Upper lobe of left lung (tissue), 6 donors: ENCODE data around the gene ACD. TPM values are rescaled to one million over a fixed set of nuclear protein-coding genes. Genes with fewer than 3 reads are reported as not detected.
A peak's percentile ranks its signal among the peaks of the same experiment; 100 is the strongest.

Source experiments
- ATAC-seq, 2 donors: fragments of 200-7000 bp; cut with Tn5 transposase; one replicate each; pipeline ENCODE4 v1.9.1; 2022; ENCODE audit warnings: mild to moderate bottlenecking in 2 of 2, moderate library complexity in 2 of 2; ENCODE audit not compliant: low FRiP score in 2 of 2
- DNase-seq, 2 donors: peaks; one replicate each; pipeline ENCODE4 v3.0.0-alpha.2; 2019 to 2020
- H3K27ac ChIP-seq, 4 donors: fragments of 200-600 bp; sonication (generic); one replicate each; pipeline ENCODE4 v1.5.1; 2016 to 2019
- H3K27me3 ChIP-seq, 4 donors: fragments of 200-600 bp; sonication (generic); one replicate each; pipeline ENCODE4 v1.5.1; 2017 to 2019
- H3K36me3 ChIP-seq, 4 donors: fragments of 200-600 bp; sonication (generic); one replicate each; pipeline ENCODE4 v1.5.1; 2016 to 2019
- H3K4me1 ChIP-seq, 4 donors: fragments of 200-600 bp; sonication (generic); one replicate each; pipeline ENCODE4 v1.5.1; 2018 to 2019
- H3K4me3 ChIP-seq, 4 donors: fragments of 200-600 bp; sonication (generic); one replicate each; pipeline ENCODE4 v1.5.1; 2017 to 2019; ENCODE audit warnings: mild to moderate bottlenecking in 2 of 4, moderate library complexity in 1 of 4
- H3K9me3 ChIP-seq, 4 donors: fragments of 200-600 bp; sonication (generic); one replicate each; pipeline ENCODE4 v1.5.1; 2018 to 2019
- CTCF ChIP-seq, 6 experiments: fragments of 450-650 bp in 4 of 6; fragments of 200-600 bp in 2 of 6; sonication (generic) in 2 of 6; IDR thresholded peaks; one replicate each; pipeline ENCODE4 v1.5.1; 2016 to 2019; ENCODE audit warnings: antibody characterized with exemption in 6 of 6
- EP300 ChIP-seq, 4 donors: sonication (generic); formaldehyde crosslinking; IDR thresholded peaks; one replicate each; pipeline ENCODE4 v1.5.1; 2017; ENCODE audit warnings: antibody characterized with exemption in 4 of 4, control low read depth in 2 of 4
- POLR2A ChIP-seq, 4 donors: fragments of 450-650 bp; IDR thresholded peaks; one replicate each; pipeline ENCODE4 v1.5.1; 2016 to 2017; ENCODE audit warnings: antibody characterized with exemption in 4 of 4, mild to moderate bottlenecking in 2 of 4
- POLR2AphosphoS5 ChIP-seq, 2 donors: sonication (generic); formaldehyde crosslinking; IDR thresholded peaks; one replicate each; pipeline ENCODE4 v1.5.1; 2017; ENCODE audit warnings: antibody characterized with exemption in 2 of 2
- WGBS, 2 donors: methylation state at CpG; one replicate each; pipeline ENCODE4 v1.1.5; 2017 to 2018; 5-methylcytosine and 5-hydroxymethylcytosine counted together
- total RNA-seq, 6 donors: library from RNA; depleted of rRNA in 4 of 6; stranded (reverse); fragments of >200 nt in 4 of 6; gene quantifications; one replicate each; pipeline versions ENCODE4 v1.1.0 to v1.2.1, GENCODE V29; 2016 to 2021
- donor health status: DM: no; HTN: no; CAD: no; lungs with moderate emphysema.
- donor health status: DM: no; HTN: yes; CAD: no; lungs with severe emphysema.

ACD gene
- total RNA-seq, 6 donors from 2014 or later = 15.8 to 25.1 (median 18.8) TPM

- peak overlapping the region; percentile 76 to 90 (median 88) for H3K4me3 ChIP-seq
- H3K9me3 ChIP-seq = no peaks in the 10 kb centered on the region
- H3K36me3 ChIP-seq = peaks cover 0 to 27% (median 23%) of the 10 kb centered on the region in 4 donors
- ATAC-seq (no peak), DNase-seq (no peak)
- WGBS, 2 donors = 43 to 51% methylated on average over 8 to 20 of the region's 21 CpGs
- peaks cover 16 to 25% (median 17%) of the 10 kb centered on the region in 4 donors for H3K4me1 ChIP-seq
- no peak for TF ChIP-seq CTCF (IDR thresholded peaks at IDR 0.05)
- no peak for TF ChIP-seq POLR2AphosphoS5 (IDR thresholded peaks at IDR 0.05)
- no peak for TF ChIP-seq POLR2A (IDR thresholded peaks at IDR 0.05)
- TF ChIP-seq EP300 (IDR thresholded peaks at IDR 0.05) = no peak
- H3K27me3 ChIP-seq = peaks cover 0 to 7% (median 3%) of the 10 kb centered on the region in 4 donors
- peak overlapping the region in 2 of 4 donors; percentile 90 to 92 for H3K27ac ChIP-seq
These were observed 998 bp downstream of the ACD start for GRCh38 chr16:67658849-67659674.

GRCh38 chr16:67657751-67658518 is 2.1 kb downstream of the ACD start:
- H3K9me3 ChIP-seq = no peaks in the 10 kb centered on the region
- H3K4me3 ChIP-seq = no peak overlapping the region
- no peak overlapping the region for H3K27ac ChIP-seq
- peaks cover 23 to 34% (median 25%) of the 10 kb centered on the region in 4 donors for H3K4me1 ChIP-seq
- H3K27me3 ChIP-seq = peaks cover 0 to 17% (median 7%) of the 10 kb centered on the region in 4 donors
- ATAC-seq (no peak), DNase-seq (peak in 1 of 2 donors; percentile 45)
- H3K36me3 ChIP-seq = peaks cover 0 to 20% (median 16%) of the 10 kb centered on the region in 4 donors
- no peak for TF ChIP-seq POLR2AphosphoS5 (IDR thresholded peaks at IDR 0.05)
- TF ChIP-seq EP300 (IDR thresholded peaks at IDR 0.05) = no peak
- TF ChIP-seq POLR2A (IDR thresholded peaks at IDR 0.05) = no peak
- no peak for TF ChIP-seq CTCF (IDR thresholded peaks at IDR 0.05)
- WGBS, 2 donors = 79 to 93% methylated on average over 7 to 14 of the region's 18 CpGs

- peaks cover 0 to 17% (median 7%) of the 10 kb centered on the region in 4 donors for H3K27me3 ChIP-seq
- H3K4me3 ChIP-seq = no peak overlapping the region
- H3K27ac ChIP-seq = no peak overlapping the region
- ATAC-seq (no peak), DNase-seq (no peak)
- H3K4me1 ChIP-seq = peaks cover 23 to 39% (median 29%) of the 10 kb centered on the region in 4 donors
- H3K9me3 ChIP-seq = no peaks in the 10 kb centered on the region
- no peak for TF ChIP-seq EP300 (IDR thresholded peaks at IDR 0.05)
- TF ChIP-seq CTCF (IDR thresholded peaks at IDR 0.05) = no peak
- no peak for TF ChIP-seq POLR2A (IDR thresholded peaks at IDR 0.05)
- TF ChIP-seq POLR2AphosphoS5 (IDR thresholded peaks at IDR 0.05) = no peak
- 93 to 97% methylated on average over 15 to 16 of the region's 16 CpGs for WGBS, 2 donors
- H3K36me3 ChIP-seq = peaks cover 0 to 15% (median 10%) of the 10 kb centered on the region in 4 donors
These were observed 2.9 kb downstream of the ACD start for GRCh38 chr16:67657017-67657608.

GRCh38 chr16:67656344-67657016 is 3.6 kb downstream of the ACD start:
- Histone ChIP-seq H3K27me3 (peaks cover 0 to 17% (median 7%) of the 10 kb centered on the region in 4 donors), H3K9me3 (no peaks in the 10 kb centered on the region), H3K4me1 (peaks cover 20 to 37% (median 26%) of the 10 kb centered on the region in 4 donors), H3K36me3 (peaks cover 0 to 15% (median 10%) of the 10 kb centered on the region in 4 donors), H3K27ac (no peak overlapping the region), H3K4me3 (no peak overlapping the region)
- DNase-seq (no peak), ATAC-seq (no peak)
- 85 to 95% methylated on average over 7 to 8 of the region's 9 CpGs for WGBS, 2 donors
- TF ChIP-seq POLR2AphosphoS5 (IDR thresholded peaks at IDR 0.05) (no peak), EP300 (IDR thresholded peaks at IDR 0.05) (no peak), POLR2A (IDR thresholded peaks at IDR 0.05) (no peak), CTCF (IDR thresholded peaks at IDR 0.05) (no peak)
